Smooth muscle cell (in vitro differentiated cells): ENCODE data around the gene MTHFD1. TPM values are rescaled to one million over a fixed set of nuclear protein-coding genes. Genes with fewer than 3 reads are reported as not detected.
A peak's percentile ranks its signal among the peaks of the same experiment; 100 is the strongest.

Source experiments
- DNase-seq: peaks from one replicate; lab custom pipeline; 2025; ENCODE audit not compliant: unreplicated experiment; lab: John Stamatoyannopoulos, UW
- H2AFZ ChIP-seq: fragments of 200-600 bp; sonication (generic); 2 replicates; pipeline ENCODE4 v1.6.0; 2016; ENCODE audit warnings: antibody characterized with exemption, low read depth, mild to moderate bottlenecking
- H3F3A ChIP-seq: fragments of 200-600 bp; sonication (generic); 2 replicates; pipeline ENCODE4 v1.6.0; 2017; ENCODE audit warnings: antibody characterized with exemption, low read depth
- H3K27ac ChIP-seq: fragments of 200-600 bp; sonication (generic); 2 replicates; pipeline ENCODE4 v1.5.1; 2016; ENCODE audit warnings: low read depth, mild to moderate bottlenecking
- H3K27me3 ChIP-seq: fragments of 200-600 bp; sonication (generic); 2 replicates; pipeline ENCODE4 v1.6.1; 2016; ENCODE audit warnings: low read depth, mild to moderate bottlenecking
- H3K36me3 ChIP-seq: fragments of 200-600 bp; sonication (generic); 2 replicates; pipeline ENCODE4 v1.5.1; 2016; ENCODE audit warnings: low read depth
- H3K4me1 ChIP-seq: fragments of 200-600 bp; sonication (generic); 2 replicates; pipeline ENCODE4 v1.5.1; 2016; ENCODE audit warnings: low read depth
- H3K4me2 ChIP-seq: fragments of 200-600 bp; sonication (generic); 2 replicates; pipeline ENCODE4 v1.6.0; 2016; ENCODE audit warnings: mild to moderate bottlenecking
- H3K4me3 ChIP-seq: fragments of 200-600 bp; sonication (generic); 2 replicates; pipeline ENCODE4 v1.5.1; 2016; ENCODE audit warnings: mild to moderate bottlenecking
- H3K79me2 ChIP-seq: fragments of 200-600 bp; sonication (generic); 2 replicates; pipeline ENCODE4 v1.6.0; 2016; ENCODE audit warnings: low read depth, mild to moderate bottlenecking
- H3K9ac ChIP-seq: fragments of 200-600 bp; sonication (generic); 2 replicates; pipeline ENCODE4 v1.6.0; 2016; ENCODE audit warnings: low read depth
- H3K9me3 ChIP-seq: fragments of 200-600 bp; sonication (generic); replicated peaks from 2 replicates; pipeline ENCODE4 v1.5.1; 2016; ENCODE audit warnings: low read depth
- H4K20me1 ChIP-seq: fragments of 200-600 bp; sonication (generic); 2 replicates; pipeline ENCODE4 v1.6.0; 2016; ENCODE audit warnings: low read depth
- WGBS: methylation state at CpG from one replicate; pipeline ENCODE4 v1.1.7; 2016; ENCODE audit warnings: low lambda C conversion rate; 5-methylcytosine and 5-hydroxymethylcytosine counted together
- polyA plus RNA-seq: library from polyadenylated mRNA; unstranded; fragments of >200 nt; fragmentation: Nextera tagmentation; extraction: Ambion mirVana; gene quantifications from 2 replicates; pipeline ENCODE4 v1.2.1, GENCODE V29; 2016
- small RNA-seq: library from RNA; depleted of rRNA; stranded (forward); fragments of <200 nt; gene quantifications from one replicate; pipeline ENCODE3, GENCODE V24; 2014
- total RNA-seq: library from RNA; depleted of rRNA; stranded (reverse); fragments of >200 nt; gene quantifications from 2 replicates; pipeline ENCODE4 v1.2.3, GENCODE V29; 2014
- TF ChIP-seq, protein P1 (sequence below): fragments of 200-600 bp; sonication (generic); IDR thresholded peaks from 2 replicates; pipeline ENCODE4 v1.5.1; 2017; ENCODE audit warnings: borderline replicate concordance, mild to moderate bottlenecking, antibody characterized with exemption; ENCODE audit not compliant: insufficient read depth, poor library complexity, severe bottlenecking

MTHFD1 gene
- total and polyA plus RNA-seq, 2 experiments from 2014 or later = 12.8 to 25.4 TPM

- Histone ChIP-seq H3F3A (peaks cover 9% of the 10 kb centered on the region), H3K9ac (no peak overlapping the region), H3K9me3 (no peaks in the 10 kb centered on the region), H3K4me2 (peak overlapping the region; percentile 85), H3K36me3 (no peaks in the 10 kb centered on the region), H3K4me1 (peaks cover 29% of the 10 kb centered on the region), H4K20me1 (peaks cover 89% of the 10 kb centered on the region), H3K4me3 (no peak overlapping the region), H3K27ac (peak overlapping the region; percentile 100), H2AFZ (no peak overlapping the region), H3K27me3 (no peaks in the 10 kb centered on the region), H3K79me2 (peaks cover 94% of the 10 kb centered on the region)
- WGBS = 59% methylated on average over 8 of the region's 8 CpGs
- TF ChIP-seq, protein P1, sequence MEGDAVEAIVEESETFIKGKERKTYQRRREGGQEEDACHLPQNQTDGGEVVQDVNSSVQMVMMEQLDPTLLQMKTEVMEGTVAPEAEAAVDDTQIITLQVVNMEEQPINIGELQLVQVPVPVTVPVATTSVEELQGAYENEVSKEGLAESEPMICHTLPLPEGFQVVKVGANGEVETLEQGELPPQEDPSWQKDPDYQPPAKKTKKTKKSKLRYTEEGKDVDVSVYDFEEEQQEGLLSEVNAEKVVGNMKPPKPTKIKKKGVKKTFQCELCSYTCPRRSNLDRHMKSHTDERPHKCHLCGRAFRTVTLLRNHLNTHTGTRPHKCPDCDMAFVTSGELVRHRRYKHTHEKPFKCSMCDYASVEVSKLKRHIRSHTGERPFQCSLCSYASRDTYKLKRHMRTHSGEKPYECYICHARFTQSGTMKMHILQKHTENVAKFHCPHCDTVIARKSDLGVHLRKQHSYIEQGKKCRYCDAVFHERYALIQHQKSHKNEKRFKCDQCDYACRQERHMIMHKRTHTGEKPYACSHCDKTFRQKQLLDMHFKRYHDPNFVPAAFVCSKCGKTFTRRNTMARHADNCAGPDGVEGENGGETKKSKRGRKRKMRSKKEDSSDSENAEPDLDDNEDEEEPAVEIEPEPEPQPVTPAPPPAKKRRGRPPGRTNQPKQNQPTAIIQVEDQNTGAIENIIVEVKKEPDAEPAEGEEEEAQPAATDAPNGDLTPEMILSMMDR = no peak
- no peak for DNase-seq
Observed at GRCh38 chr14:64509036-64509435, 120.9 kb downstream of the MTHFD1 start.

Small RNA genes lying within 50 kb of the gene (small RNA-seq; reads per million reads assigned to genes)
- not detected for gene AL161756.2

Other genes with a start within 250 kb of the MTHFD1 start
- gene ESR2, start 94.0 kb upstream of the MTHFD1 start, total RNA-seq = 0.13 TPM in 1 of 2 replicates, not detected in the other
- 0.12 TPM in 1 of 2 replicates, not detected in the other for gene ESR2, start 94.0 kb upstream of the MTHFD1 start, polyA plus RNA-seq
- gene AKAP5, start 77.1 kb downstream of the MTHFD1 start, total RNA-seq = 4.4 and 7.6 TPM in 2 replicates
- gene AKAP5, start 77.1 kb downstream of the MTHFD1 start, polyA plus RNA-seq = 0.80 and 0.94 TPM in 2 replicates
- 8.9 and 12.5 TPM in 2 replicates for gene ZBTB25, start 115.5 kb downstream of the MTHFD1 start, total RNA-seq
- gene ZBTB25, start 115.5 kb downstream of the MTHFD1 start, polyA plus RNA-seq = 6.9 and 13.3 TPM in 2 replicates
- 82.9 and 106 TPM in 2 replicates for gene ZBTB1, start 116.4 kb downstream of the MTHFD1 start, total RNA-seq
- gene ZBTB1, start 116.4 kb downstream of the MTHFD1 start, polyA plus RNA-seq = 39.7 and 41.3 TPM in 2 replicates
- gene HSPA2, start 152.4 kb downstream of the MTHFD1 start, total RNA-seq = 3.4 and 6.6 TPM in 2 replicates
- 5.2 and 6.6 TPM in 2 replicates for gene HSPA2, start 152.4 kb downstream of the MTHFD1 start, polyA plus RNA-seq
- 1.9 and 2.0 TPM in 2 replicates for gene PPP1R36, start 161.6 kb downstream of the MTHFD1 start, total RNA-seq
- 2.2 and 3.0 TPM in 2 replicates for gene PPP1R36, start 161.6 kb downstream of the MTHFD1 start, polyA plus RNA-seq